Transverse colon (tissue), 4 donors: ENCODE measurements around the gene C1QTNF12. TPM values are rescaled to one million over a fixed set of nuclear protein-coding genes. Genes with fewer than 3 reads are reported as not detected.

Experiments
- DNase-seq: peaks from one replicate; pipeline ENCODE4 v3.0.0-alpha.2; 2019
- H3K27ac ChIP-seq, 4 donors: fragments of 200-600 bp; sonication (generic); 2 replicates each; pipeline ENCODE4 v1.5.1; 2016 to 2018; ENCODE audit warnings: inconsistent platforms in 4 of 4
- H3K27me3 ChIP-seq: fragments of 200-600 bp; sonication (generic); 2 replicates; pipeline ENCODE4 v1.5.1; 2017; ENCODE audit warnings: inconsistent platforms
- H3K36me3 ChIP-seq, 4 donors: fragments of 200-600 bp; sonication (generic); 2 replicates each; pipeline ENCODE4 v1.5.1; 2017 to 2019; ENCODE audit warnings: inconsistent platforms in 4 of 4
- H3K4me1 ChIP-seq, 4 donors: fragments of 200-600 bp; sonication (generic); 2 replicates each; pipeline ENCODE4 v1.5.1; 2017 to 2020; ENCODE audit warnings: inconsistent platforms in 4 of 4
- H3K4me3 ChIP-seq, 4 donors: fragments of 200-600 bp; sonication (generic); 1 replicate in 1 of 4; 2 replicates in 3 of 4; pipeline versions ENCODE4 v1.5.1 to v1.6.1; 2017 to 2019; ENCODE audit warnings: inconsistent platforms in 4 of 4
- H3K9me3 ChIP-seq, 2 donors: fragments of 200-600 bp; sonication (generic); 2 replicates each; pipeline ENCODE4 v1.5.1; 2017 to 2019; ENCODE audit warnings: inconsistent platforms in 2 of 2
- CTCF ChIP-seq, 5 experiments: fragments of 200-600 bp in 3 of 5; fragments of 450-650 bp in 2 of 5; sonication (generic) in 3 of 5; IDR thresholded peaks; 1 replicate in 2 of 5; 2 replicates in 3 of 5; pipeline ENCODE4 v1.5.1; 2016 to 2017; ENCODE audit warnings: antibody characterized with exemption in 5 of 5, inconsistent platforms in 3 of 5, mild to moderate bottlenecking in 2 of 5, moderate library complexity in 1 of 5
- EP300 ChIP-seq: sonication (generic); formaldehyde crosslinking; IDR thresholded peaks from one replicate; pipeline ENCODE4 v1.6.1; 2017; ENCODE audit warnings: antibody characterized with exemption, low read depth
- POLR2A ChIP-seq: fragments of 450-650 bp; IDR thresholded peaks from one replicate; pipeline ENCODE4 v1.6.1; 2016; ENCODE audit warnings: antibody characterized with exemption, mild to moderate bottlenecking, moderate library complexity
- POLR2AphosphoS5 ChIP-seq, 3 donors: sonication (generic); formaldehyde crosslinking; IDR thresholded peaks; one replicate each; pipeline ENCODE4 v1.6.1; 2016; ENCODE audit warnings: antibody characterized with exemption in 3 of 3
- WGBS, 2 donors: methylation state at CpG; one replicate each; pipeline ENCODE4 v1.1.5; 2018; ENCODE audit warnings: low coverage in 1 of 2; 5-methylcytosine and 5-hydroxymethylcytosine counted together
- in situ Hi-C, 4 donors: fragments of 200-750 bp; cut with MboI; loops; one replicate each; pipeline versions ENCODE4 v1.15.0 to v1.15.1; 2017; ENCODE audit warnings: low sequenced_read_pairs in 3 of 4, low pct_ligation_motif_present in 1 of 4, low pct_unique_long_range_greater_than_20kb in 1 of 4
- intact Hi-C: fragments of 100-400 bp; cut with DNase I; formaldehyde crosslinking; loops from one replicate; pipeline ENCODE4 v1.15.1; 2023; ENCODE audit warnings: low total_unique reads
- total RNA-seq, 4 donors: library from RNA; depleted of rRNA; stranded (reverse); fragments of >200 nt; gene quantifications; one replicate each; pipeline ENCODE4 v1.1.0, GENCODE V29; 2016

C1QTNF12 gene
- total RNA-seq, 4 donors from 2014 or later = 11.9 to 52.8 (median 15.7) TPM; not detected in 1

GRCh38 chr1:1236176-1236763 is 10.3 kb downstream of the C1QTNF12 start:
- Histone ChIP-seq H3K4me3 (no peak overlapping the region), H3K4me1 (peaks cover 8 to 31% (median 28%) of the 10 kb centered on the region in 4 donors), H3K9me3 (no peaks in the 10 kb centered on the region), H3K27ac (no peak overlapping the region), H3K36me3 (no peaks in the 10 kb centered on the region), H3K27me3 (peaks cover 49% of the 10 kb centered on the region)
- in situ Hi-C loops = no loop called here
- 63% methylated on average over 15 of the region's 22 CpGs; no CpG with 5 or more reads in 1 of the 2 donors for WGBS, 2 donors
- no peak for DNase-seq
- intact Hi-C loops = no loop called here
- TF ChIP-seq EP300 = no peak
- TF ChIP-seq POLR2A = no peak
- no peak for TF ChIP-seq POLR2AphosphoS5 (IDR thresholded peaks at IDR 0.05)
- no peak for TF ChIP-seq CTCF (IDR thresholded peaks at IDR 0.05)

GRCh38 chr1:1235016-1235744 is 11.3 kb downstream of the C1QTNF12 start:
- Histone ChIP-seq H3K4me3 (no peak overlapping the region), H3K27me3 (peaks cover 41% of the 10 kb centered on the region), H3K4me1 (peaks cover 15 to 40% (median 37%) of the 10 kb centered on the region in 4 donors), H3K27ac (no peak overlapping the region), H3K9me3 (no peaks in the 10 kb centered on the region), H3K36me3 (no peaks in the 10 kb centered on the region)
- in situ Hi-C loops (no loop called here), intact Hi-C loops (no loop called here)
- no peak for DNase-seq
- 87% methylated on average over 26 of the region's 27 CpGs; no CpG with 5 or more reads in 1 of the 2 donors for WGBS, 2 donors
- TF ChIP-seq EP300 (no peak), POLR2AphosphoS5 (IDR thresholded peaks at IDR 0.05) (no peak), POLR2A (no peak), CTCF (IDR thresholded peaks at IDR 0.05) (no peak)

- no peak overlapping the region for H3K4me3 ChIP-seq
- 95% methylated on average over 4 to 28 of the region's 28 CpGs for WGBS, 2 donors
- peaks cover 24 to 49% (median 46%) of the 10 kb centered on the region in 4 donors for H3K4me1 ChIP-seq
- peaks cover 32% of the 10 kb centered on the region for H3K27me3 ChIP-seq
- no peaks in the 10 kb centered on the region for H3K9me3 ChIP-seq
- no peaks in the 10 kb centered on the region for H3K36me3 ChIP-seq
- TF ChIP-seq EP300 = no peak
- TF ChIP-seq CTCF (IDR thresholded peaks at IDR 0.05) = no peak
- TF ChIP-seq POLR2AphosphoS5 (IDR thresholded peaks at IDR 0.05) = no peak
- TF ChIP-seq POLR2A = no peak
- H3K27ac ChIP-seq = no peak overlapping the region
- intact Hi-C loops = no loop called here
- in situ Hi-C loops = no loop called here
- DNase-seq = no peak
These were observed 12.2 kb downstream of the C1QTNF12 start for GRCh38 chr1:1234180-1234808.

- WGBS, 2 donors = 95 to 97% methylated on average over 14 to 15 of the region's 15 CpGs
- in situ Hi-C loops (no loop called here), intact Hi-C loops (no loop called here)
- Histone ChIP-seq H3K4me1 (peaks cover 24 to 52% (median 47%) of the 10 kb centered on the region in 4 donors), H3K9me3 (no peaks in the 10 kb centered on the region), H3K27me3 (peaks cover 24% of the 10 kb centered on the region), H3K36me3 (no peaks in the 10 kb centered on the region), H3K27ac (no peak overlapping the region), H3K4me3 (no peak overlapping the region)
- TF ChIP-seq POLR2AphosphoS5 (IDR thresholded peaks at IDR 0.05) (no peak), EP300 (no peak), POLR2A (no peak)
- no peak for DNase-seq
These were observed 13.0 kb downstream of the C1QTNF12 start for GRCh38 chr1:1233567-1233892.
